ENCODE measurements around the gene TRPV3.

GRCh38 chr17:3573246-3574100, 15.9 kb upstream of the TRPV3 start:
- TF ChIP-seq POLR2A (IDR thresholded peaks at IDR 0.05; ENCODE audit: low read length): no peak
- TF ChIP-seq GATA1 (IDR thresholded peaks at IDR 0.05; ENCODE audit: low read depth, low read length): no peak
